Thyroid gland (tissue), 4 donors: Measurements from ENCODE around the gene SHD. TPM values are rescaled to one million over a fixed set of nuclear protein-coding genes. Genes with fewer than 3 reads are reported as not detected.

Experiments used
- DNase-seq, 2 donors: peaks; one replicate each; pipeline ENCODE4 v3.0.0-alpha.2; 2019
- H3K27ac ChIP-seq, 3 donors: fragments of 200-600 bp; sonication (generic); 1 replicate in 2 of 3; 2 replicates in 1 of 3; pipeline ENCODE4 v1.5.1; 2016 to 2019; ENCODE audit warnings: mild to moderate bottlenecking in 1 of 3, moderate library complexity in 1 of 3
- H3K27me3 ChIP-seq: fragments of 200-600 bp; sonication (generic); one replicate; pipeline ENCODE4 v1.5.1; 2019
- H3K36me3 ChIP-seq, 2 donors: fragments of 200-600 bp; sonication (generic); one replicate each; pipeline ENCODE4 v1.5.1; 2016 to 2019
- H3K4me1 ChIP-seq, 2 donors: fragments of 200-600 bp; sonication (generic); one replicate each; pipeline ENCODE4 v1.5.1; 2017 to 2019
- H3K4me3 ChIP-seq, 3 donors: fragments of 200-600 bp; sonication (generic); replicated peaks in 1 of 3; 1 replicate in 2 of 3; 2 replicates in 1 of 3; pipeline ENCODE4 v1.5.1; 2016; ENCODE audit warnings: mild to moderate bottlenecking in 1 of 3
- H3K9me3 ChIP-seq: fragments of 200-600 bp; sonication (generic); one replicate; pipeline ENCODE4 v1.5.1; 2017
- POLR2A ChIP-seq, 2 donors: fragments of 450-650 bp; IDR thresholded peaks; one replicate each; pipeline ENCODE4 v1.6.1; 2017; ENCODE audit warnings: antibody characterized with exemption in 2 of 2, mild to moderate bottlenecking in 2 of 2, moderate library complexity in 1 of 2
- WGBS, 2 donors: methylation state at CpG; one replicate each; pipeline ENCODE4 v1.1.5; 2017; 5-methylcytosine and 5-hydroxymethylcytosine counted together
- intact Hi-C: fragments of 100-400 bp; cut with DNase I; formaldehyde crosslinking; loops from one replicate; pipeline ENCODE4 v1.15.1; 2023
- total RNA-seq, 4 donors: library from RNA; depleted of rRNA; stranded (reverse); fragments of >200 nt; gene quantifications; one replicate each; pipeline ENCODE4 v1.2.3, GENCODE V29; 2016
- TF ChIP-seq, protein P1 (sequence below), 6 experiments: fragments of 200-600 bp in 3 of 6; fragments of 450-650 bp in 3 of 6; sonication (generic) in 3 of 6; IDR thresholded peaks; one replicate each; pipeline ENCODE4 v1.5.1; 2016 to 2019; ENCODE audit warnings: antibody characterized with exemption in 6 of 6, mild to moderate bottlenecking in 2 of 6, inconsistent platforms in 1 of 6, moderate library complexity in 1 of 6

The SHD gene
- total RNA-seq, 4 donors from 2014 or later = not detected

DNA sequence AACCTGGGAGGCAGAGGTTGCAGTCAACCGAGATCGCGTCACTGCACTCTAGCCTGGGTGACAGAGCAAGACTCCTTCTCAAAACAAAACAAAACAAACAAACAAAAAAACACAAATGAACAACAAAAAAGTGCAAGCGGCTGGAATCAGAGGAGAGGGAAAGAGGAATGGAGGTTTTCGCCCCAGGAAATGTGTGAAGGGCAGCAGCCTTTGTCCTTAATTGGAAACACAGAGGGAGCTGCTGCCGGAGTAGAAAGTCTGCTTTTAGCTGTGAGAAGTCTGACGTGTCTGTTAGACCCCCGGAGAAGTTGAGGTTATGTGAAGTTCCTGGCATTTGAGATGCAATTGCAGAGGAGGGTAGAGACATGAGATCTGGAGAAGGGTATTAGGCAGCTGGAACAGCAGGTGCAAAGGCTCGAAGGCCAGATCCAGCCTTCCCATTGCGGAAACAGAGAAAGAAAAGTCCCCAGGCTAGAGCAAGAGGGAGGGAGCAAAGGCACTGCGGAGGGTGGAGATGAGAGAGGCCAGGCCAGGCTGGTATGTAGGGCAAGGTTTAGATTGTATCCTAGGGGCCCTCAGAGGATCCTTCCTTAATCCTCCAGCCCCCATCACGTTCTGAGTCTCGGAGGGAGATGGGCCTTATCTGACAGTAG, 22.6 kb downstream of the SHD start:
- intact Hi-C loops = no loop called here
- Histone ChIP-seq H3K4me3 (no peak overlapping the region), H3K27me3 (no peaks in the 10 kb centered on the region), H3K9me3 (no peaks in the 10 kb centered on the region), H3K4me1 (no peaks in the 10 kb centered on the region), H3K27ac (no peak overlapping the region), H3K36me3 (no peaks in the 10 kb centered on the region)
- WGBS, 2 donors = 51 to 56% methylated on average over 13 of the region's 13 CpGs
- DNase-seq = no peak
- TF ChIP-seq, protein P1, sequence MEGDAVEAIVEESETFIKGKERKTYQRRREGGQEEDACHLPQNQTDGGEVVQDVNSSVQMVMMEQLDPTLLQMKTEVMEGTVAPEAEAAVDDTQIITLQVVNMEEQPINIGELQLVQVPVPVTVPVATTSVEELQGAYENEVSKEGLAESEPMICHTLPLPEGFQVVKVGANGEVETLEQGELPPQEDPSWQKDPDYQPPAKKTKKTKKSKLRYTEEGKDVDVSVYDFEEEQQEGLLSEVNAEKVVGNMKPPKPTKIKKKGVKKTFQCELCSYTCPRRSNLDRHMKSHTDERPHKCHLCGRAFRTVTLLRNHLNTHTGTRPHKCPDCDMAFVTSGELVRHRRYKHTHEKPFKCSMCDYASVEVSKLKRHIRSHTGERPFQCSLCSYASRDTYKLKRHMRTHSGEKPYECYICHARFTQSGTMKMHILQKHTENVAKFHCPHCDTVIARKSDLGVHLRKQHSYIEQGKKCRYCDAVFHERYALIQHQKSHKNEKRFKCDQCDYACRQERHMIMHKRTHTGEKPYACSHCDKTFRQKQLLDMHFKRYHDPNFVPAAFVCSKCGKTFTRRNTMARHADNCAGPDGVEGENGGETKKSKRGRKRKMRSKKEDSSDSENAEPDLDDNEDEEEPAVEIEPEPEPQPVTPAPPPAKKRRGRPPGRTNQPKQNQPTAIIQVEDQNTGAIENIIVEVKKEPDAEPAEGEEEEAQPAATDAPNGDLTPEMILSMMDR (IDR thresholded peaks at IDR 0.05) = no peak
- TF ChIP-seq POLR2A (IDR thresholded peaks at IDR 0.05) = no peak

DNA sequence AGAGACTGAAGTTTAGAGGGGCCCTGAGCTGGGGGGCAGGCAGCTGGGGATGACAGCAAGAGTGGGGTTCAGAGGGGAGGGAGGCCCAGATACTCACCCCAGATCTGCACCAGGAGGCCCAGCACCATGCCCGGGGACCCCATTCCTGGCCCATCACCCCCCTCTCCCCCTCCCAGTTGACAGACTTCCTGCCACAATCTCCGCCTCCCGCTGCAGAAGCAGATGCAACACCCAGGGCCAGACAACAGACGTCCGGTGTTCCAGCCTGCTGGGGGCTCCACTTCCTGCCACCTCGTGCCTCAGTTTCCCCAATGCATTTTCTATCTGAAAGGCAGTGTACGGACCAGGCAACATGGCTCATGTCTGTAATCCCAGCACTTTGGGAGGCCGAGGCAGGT, 23.2 kb downstream of the SHD start, which contains the start of gene TMIGD2:
TMIGD2 (minus strand) TSS at position 147 of the 398 bp plus-strand sequence; CDS start at position 143, 4 bp downstream.
- Histone ChIP-seq H3K27ac (no peak within 1 kb of the TSS), H3K4me3 (no peak within 1 kb of the TSS), H3K4me1 (no peaks in the 10 kb centered on the region), H3K9me3 (no peaks in the 10 kb centered on the region), H3K36me3 (no peaks in the 10 kb centered on the region), H3K27me3 (no peaks in the 10 kb centered on the region)
- no peak for DNase-seq
- intact Hi-C loops = no loop called here
- TF ChIP-seq, protein P1 (IDR thresholded peaks at IDR 0.05) = no peak
- TF ChIP-seq POLR2A (IDR thresholded peaks at IDR 0.05) = no peak
- 65 to 71% methylated on average over 8 of the region's 8 CpGs for WGBS, 2 donors

DNA sequence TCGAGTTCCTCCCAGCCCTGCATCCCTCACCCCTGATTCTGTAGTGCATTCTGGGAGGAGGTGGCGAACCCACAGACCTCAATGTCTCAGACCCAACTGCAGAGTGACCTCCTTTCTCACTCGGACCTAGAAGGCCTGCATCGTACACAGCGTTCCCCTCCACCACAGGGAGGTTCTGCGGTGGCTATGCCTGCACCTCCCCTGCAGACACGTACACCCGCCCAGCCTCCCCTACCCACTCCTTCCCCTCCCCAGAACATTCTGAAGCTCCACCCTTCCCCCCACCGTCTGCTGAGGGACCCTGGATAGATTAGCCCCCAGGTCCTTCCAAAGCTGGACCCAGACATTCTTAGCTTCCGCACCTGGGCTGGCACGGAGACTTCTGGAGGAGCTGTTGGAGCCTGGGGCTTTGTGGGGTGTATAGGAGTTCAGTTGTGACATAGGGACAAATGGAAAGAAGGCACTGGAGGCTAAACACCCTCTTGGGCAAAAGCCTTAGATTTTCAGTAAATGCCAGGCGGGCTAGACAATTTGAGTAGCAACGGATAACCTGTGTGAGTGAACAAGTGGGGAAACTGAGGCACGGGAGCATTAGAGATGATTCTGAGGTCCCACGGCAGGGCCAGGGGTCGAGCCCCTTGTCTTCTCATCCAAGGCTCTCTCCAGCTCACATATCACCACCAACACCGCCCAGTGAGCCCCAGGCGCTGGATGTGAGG, 24.9 kb downstream of the SHD start:
- H3K27me3 ChIP-seq = no peaks in the 10 kb centered on the region
- H3K36me3 ChIP-seq = no peaks in the 10 kb centered on the region
- no peak overlapping the region for H3K27ac ChIP-seq
- H3K4me1 ChIP-seq = no peaks in the 10 kb centered on the region
- 55 to 59% methylated on average over 16 to 17 of the region's 18 CpGs for WGBS, 2 donors
- no peak for DNase-seq
- no peak for TF ChIP-seq POLR2A (IDR thresholded peaks at IDR 0.05)
- TF ChIP-seq, protein P1 (IDR thresholded peaks at IDR 0.05) = no peak
- H3K4me3 ChIP-seq = no peak overlapping the region
- H3K9me3 ChIP-seq = no peaks in the 10 kb centered on the region
- intact Hi-C loops = no loop called here

DNA sequence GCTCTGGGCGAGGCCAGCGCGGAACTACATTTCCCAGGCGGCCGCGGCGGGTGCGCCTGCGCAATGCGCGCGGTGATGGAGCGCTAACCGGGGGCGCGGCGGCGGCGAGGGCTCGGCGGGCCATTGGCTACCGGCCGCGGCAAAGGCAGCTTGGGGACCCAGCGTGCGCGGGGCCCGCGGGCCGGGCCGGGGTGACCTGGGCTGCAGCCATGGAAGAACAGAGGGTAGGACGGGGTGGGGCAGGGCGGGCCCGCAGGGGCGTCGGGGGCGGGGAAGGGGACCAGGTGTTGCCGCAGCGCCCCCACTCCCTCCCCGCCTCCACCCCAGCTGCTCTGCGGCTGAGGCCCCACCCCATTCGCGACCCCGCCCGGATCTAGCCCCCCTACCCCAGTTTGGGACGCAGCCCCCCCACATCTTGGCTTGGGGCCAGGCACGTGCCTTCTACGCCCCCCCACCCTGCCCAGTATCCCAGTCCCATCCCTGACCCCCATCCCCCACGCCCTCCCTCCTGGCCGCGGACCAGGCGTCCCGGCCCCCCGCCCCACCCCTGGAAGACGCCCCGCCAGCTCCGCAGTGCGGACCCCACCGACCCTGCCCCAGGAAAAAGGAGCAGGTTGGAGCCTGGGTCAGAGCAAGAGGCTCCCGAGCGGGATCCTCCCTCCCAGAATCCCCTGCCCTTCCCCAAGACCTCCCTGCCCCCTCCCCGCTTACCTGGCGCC, 25.6 kb downstream of the SHD start, which contains the start of gene FSD1:
FSD1 (plus strand) TSS at position 61 of the 719 bp plus-strand sequence; CDS start at position 210, 149 bp downstream.
- no peak within 1 kb of the TSS for H3K4me3 ChIP-seq
- H3K27me3 ChIP-seq = no peaks in the 10 kb centered on the region
- no peak within 1 kb of the TSS for H3K27ac ChIP-seq
- TF ChIP-seq POLR2A (IDR thresholded peaks at IDR 0.05) = no peak
- TF ChIP-seq, protein P1 (IDR thresholded peaks at IDR 0.05) = no peak
- intact Hi-C loops = no loop called here
- no peaks in the 10 kb centered on the region for H3K36me3 ChIP-seq
- 19 to 37% methylated on average over 4 to 7 of the region's 63 CpGs for WGBS, 2 donors
- DNase-seq = no peak
- H3K9me3 ChIP-seq = no peaks in the 10 kb centered on the region
- H3K4me1 ChIP-seq = no peaks in the 10 kb centered on the region
